OCI-LY1 (cell line): ENCODE data around the gene FBXO36.

Experiments
- H2AFZ ChIP-seq: fragments of 200-600 bp; sonication (generic), shearing (Covaris generic); 2 replicates; pipeline ENCODE4 v1.6.0; 2014; ENCODE audit warnings: antibody characterized with exemption, mild to moderate bottlenecking, low read length
- H3F3A ChIP-seq: fragments of 200-600 bp; sonication (generic), shearing (Covaris generic); 2 replicates; pipeline ENCODE4 v1.6.0; 2014; ENCODE audit warnings: mild to moderate bottlenecking, antibody characterized with exemption, low read length, moderate library complexity; ENCODE audit not compliant: insufficient read depth
- H3K27ac ChIP-seq: fragments of 200-600 bp; sonication (generic); 2 replicates; pipeline ENCODE4 v1.5.1; 2014; ENCODE audit warnings: low read length, mixed run types, mild to moderate bottlenecking, low read depth; ENCODE audit not compliant: poor library complexity, severe bottlenecking
- H3K27me3 ChIP-seq: fragments of 200-600 bp; sonication (generic); 2 replicates; pipeline ENCODE4 v1.6.0; 2014; ENCODE audit warnings: antibody characterized with exemption, mild to moderate bottlenecking, low read length, moderate library complexity; ENCODE audit not compliant: insufficient read depth
- H3K36me3 ChIP-seq: fragments of 200-600 bp; sonication (generic); 2 replicates; pipeline ENCODE4 v1.6.1; 2014; ENCODE audit warnings: mild to moderate bottlenecking, antibody characterized with exemption, low read length, moderate library complexity, mixed read lengths; ENCODE audit not compliant: insufficient read depth
- H3K4me1 ChIP-seq: fragments of 200-600 bp; sonication (generic); 2 replicates; pipeline ENCODE4 v1.5.1; 2014; ENCODE audit warnings: mild to moderate bottlenecking, low read length, moderate library complexity; ENCODE audit not compliant: insufficient read depth, severe bottlenecking
- H3K4me2 ChIP-seq: fragments of 200-600 bp; sonication (generic), shearing (Covaris generic); 2 replicates; pipeline ENCODE4 v1.6.1; 2014; ENCODE audit warnings: low read length
- H3K4me3 ChIP-seq: fragments of 200-600 bp; sonication (generic); 2 replicates; pipeline ENCODE4 v1.5.1; 2014; ENCODE audit warnings: low read length, low read depth, mild to moderate bottlenecking, mixed read lengths; ENCODE audit not compliant: poor library complexity, severe bottlenecking
- H3K79me2 ChIP-seq: fragments of 200-600 bp; shearing (Covaris generic); 2 replicates; pipeline ENCODE4 v1.6.1; 2016; ENCODE audit warnings: mixed run types, low read length, mixed read lengths; ENCODE audit not compliant: insufficient read depth
- H3K9ac ChIP-seq: fragments of 200-600 bp; sonication (generic), shearing (Covaris generic); 2 replicates; pipeline ENCODE4 v1.6.1; 2014; ENCODE audit warnings: mild to moderate bottlenecking, low read length, mixed read lengths
- H3K9me2 ChIP-seq: fragments of 200-600 bp; sonication (generic), shearing (Covaris generic); 2 replicates; pipeline ENCODE4 v1.6.1; 2014; ENCODE audit warnings: low read depth, mild to moderate bottlenecking, low read length, mixed read lengths
- H3K9me3 ChIP-seq: fragments of 200-600 bp; shearing (Covaris generic); 2 replicates; pipeline ENCODE4 v1.6.1; 2014; ENCODE audit warnings: low read length, mixed read lengths
- H4K20me1 ChIP-seq: fragments of 200-600 bp; sonication (generic), shearing (Covaris generic); 2 replicates; pipeline ENCODE4 v1.6.0; 2016; ENCODE audit warnings: mild to moderate bottlenecking, low read length; ENCODE audit not compliant: insufficient read depth
- EZH2 ChIP-seq: fragments of 200-600 bp; sonication (generic), shearing (Covaris generic); IDR thresholded peaks from 2 replicates; pipeline ENCODE4 v1.8.0; 2017; ENCODE audit warnings: borderline replicate concordance, mixed run types, mild to moderate bottlenecking, antibody characterized with exemption, low read length, moderate library complexity, mixed read lengths
- TF ChIP-seq, protein P1 (sequence below): fragments of 200-600 bp; sonication (generic), shearing (Covaris generic); IDR thresholded peaks from 2 replicates; pipeline ENCODE4 v1.5.1; 2017; ENCODE audit warnings: mild to moderate bottlenecking, antibody characterized with exemption, low read length, moderate library complexity, mixed read lengths

The FBXO36 gene

DNA sequence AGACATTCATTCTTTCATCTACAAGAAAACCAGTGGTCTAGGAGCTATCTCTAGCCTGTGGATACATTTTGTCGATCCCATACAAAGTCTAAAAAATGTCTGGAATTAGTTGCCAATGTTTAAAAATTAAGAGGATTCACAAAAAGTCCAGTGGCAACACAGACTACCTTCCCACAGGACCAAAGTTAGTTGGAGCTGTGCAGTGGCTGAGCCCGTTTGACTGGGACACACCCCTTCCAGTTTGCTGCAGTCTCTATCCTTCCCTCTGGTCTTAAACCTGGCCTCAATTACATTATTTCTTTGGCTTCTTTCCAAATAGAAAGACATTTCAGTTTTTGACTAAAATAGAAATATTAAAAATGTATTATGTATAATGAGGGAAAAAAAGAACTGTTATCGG lies 127.8 kb downstream of the FBXO36 start:
- no peak for TF ChIP-seq EZH2
- TF ChIP-seq, protein P1, sequence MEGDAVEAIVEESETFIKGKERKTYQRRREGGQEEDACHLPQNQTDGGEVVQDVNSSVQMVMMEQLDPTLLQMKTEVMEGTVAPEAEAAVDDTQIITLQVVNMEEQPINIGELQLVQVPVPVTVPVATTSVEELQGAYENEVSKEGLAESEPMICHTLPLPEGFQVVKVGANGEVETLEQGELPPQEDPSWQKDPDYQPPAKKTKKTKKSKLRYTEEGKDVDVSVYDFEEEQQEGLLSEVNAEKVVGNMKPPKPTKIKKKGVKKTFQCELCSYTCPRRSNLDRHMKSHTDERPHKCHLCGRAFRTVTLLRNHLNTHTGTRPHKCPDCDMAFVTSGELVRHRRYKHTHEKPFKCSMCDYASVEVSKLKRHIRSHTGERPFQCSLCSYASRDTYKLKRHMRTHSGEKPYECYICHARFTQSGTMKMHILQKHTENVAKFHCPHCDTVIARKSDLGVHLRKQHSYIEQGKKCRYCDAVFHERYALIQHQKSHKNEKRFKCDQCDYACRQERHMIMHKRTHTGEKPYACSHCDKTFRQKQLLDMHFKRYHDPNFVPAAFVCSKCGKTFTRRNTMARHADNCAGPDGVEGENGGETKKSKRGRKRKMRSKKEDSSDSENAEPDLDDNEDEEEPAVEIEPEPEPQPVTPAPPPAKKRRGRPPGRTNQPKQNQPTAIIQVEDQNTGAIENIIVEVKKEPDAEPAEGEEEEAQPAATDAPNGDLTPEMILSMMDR = no peak
- H4K20me1 ChIP-seq = no peaks in the 10 kb centered on the region
- no peak overlapping the region for H3K4me2 ChIP-seq
- H3K9ac ChIP-seq = no peak overlapping the region
- H3K27me3 ChIP-seq = no peaks in the 10 kb centered on the region
- H3K36me3 ChIP-seq = no peaks in the 10 kb centered on the region
- no peaks in the 10 kb centered on the region for H3K9me3 ChIP-seq
- no peaks in the 10 kb centered on the region for H3K79me2 ChIP-seq
- H3K4me1 ChIP-seq = peaks cover 7% of the 10 kb centered on the region
- H3K27ac ChIP-seq = no peak overlapping the region
- H3K9me2 ChIP-seq = no peaks in the 10 kb centered on the region
- H3F3A ChIP-seq = no peaks in the 10 kb centered on the region
- H2AFZ ChIP-seq = no peak overlapping the region
- no peak overlapping the region for H3K4me3 ChIP-seq

DNA sequence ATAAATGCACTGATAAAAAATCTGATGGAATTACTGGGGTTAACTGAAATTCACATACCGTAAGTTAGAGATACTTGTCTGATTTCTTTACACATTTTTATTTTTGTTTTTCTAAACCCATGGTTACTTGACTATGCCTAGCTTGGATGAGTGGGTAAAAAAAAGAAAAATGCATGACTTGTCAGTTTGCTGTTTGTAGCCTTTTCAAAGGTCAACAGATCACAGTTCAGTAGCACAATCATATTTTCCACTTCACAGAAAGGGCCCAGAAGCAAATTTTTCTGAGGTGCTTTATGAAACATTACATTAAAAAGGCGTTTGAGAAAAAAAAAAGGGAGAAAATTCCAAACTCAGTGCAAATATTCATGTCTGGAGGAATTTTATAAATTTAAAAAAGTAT lies 130.0 kb downstream of the FBXO36 start:
- Histone ChIP-seq H3K9me3 (no peaks in the 10 kb centered on the region), H3K9ac (no peak overlapping the region), H3K9me2 (no peaks in the 10 kb centered on the region), H3K4me3 (no peak overlapping the region), H3K27ac (no peak overlapping the region), H4K20me1 (no peaks in the 10 kb centered on the region), H3K36me3 (no peaks in the 10 kb centered on the region), H3K4me1 (peaks cover 7% of the 10 kb centered on the region), H2AFZ (no peak overlapping the region), H3K79me2 (no peaks in the 10 kb centered on the region), H3K27me3 (no peaks in the 10 kb centered on the region), H3K4me2 (no peak overlapping the region), H3F3A (no peaks in the 10 kb centered on the region)
- TF ChIP-seq, protein P1 = no peak
- TF ChIP-seq EZH2 = no peak

DNA sequence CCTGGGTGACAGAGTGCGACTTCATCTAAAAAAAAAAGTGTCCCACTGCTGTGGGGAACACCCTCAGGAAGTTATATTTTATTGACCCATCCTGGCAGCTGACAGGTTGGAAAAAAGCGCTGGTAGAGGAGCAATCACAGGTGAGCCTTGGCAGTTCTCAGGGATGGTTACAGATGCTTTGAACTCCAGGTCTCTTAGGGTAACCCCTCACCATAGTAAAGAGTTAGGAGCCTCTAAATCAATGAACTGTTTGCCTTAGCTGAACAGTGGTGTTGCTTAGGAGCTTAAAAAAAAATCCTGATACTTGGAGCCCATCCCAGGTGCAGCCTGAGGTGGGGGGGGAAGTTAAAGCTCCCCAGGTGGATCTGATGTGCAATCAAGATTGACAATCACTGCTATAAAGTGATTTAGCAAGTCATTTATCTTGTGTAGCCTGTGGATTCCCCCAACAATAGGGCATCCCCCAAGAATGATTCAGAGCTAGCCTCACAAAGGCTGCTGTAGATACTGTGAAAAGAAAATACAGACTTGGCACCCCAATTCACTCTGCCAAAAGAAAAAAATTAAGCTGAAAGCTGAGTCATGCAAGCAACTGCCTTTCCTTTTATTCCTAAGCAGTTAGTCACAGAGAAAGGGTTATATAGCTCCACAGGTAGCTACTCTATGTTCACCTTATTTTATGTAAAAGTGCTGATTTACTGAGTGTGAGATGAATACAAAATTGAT lies 131.6 kb downstream of the FBXO36 start:
- Histone ChIP-seq H3K27me3 (no peaks in the 10 kb centered on the region), H3K4me3 (no peak overlapping the region), H3K9me3 (no peaks in the 10 kb centered on the region), H2AFZ (no peak overlapping the region), H3K4me2 (no peak overlapping the region), H3F3A (no peaks in the 10 kb centered on the region), H3K79me2 (no peaks in the 10 kb centered on the region), H3K36me3 (no peaks in the 10 kb centered on the region), H4K20me1 (no peaks in the 10 kb centered on the region), H3K4me1 (peaks cover 7% of the 10 kb centered on the region), H3K9me2 (no peaks in the 10 kb centered on the region), H3K9ac (no peak overlapping the region), H3K27ac (no peak overlapping the region)
- TF ChIP-seq, protein P1 = no peak
